Ishikawa (cell line): ENCODE results near the gene MADD.

Source experiments
- CEBPB ChIP-seq: IDR thresholded peaks from 2 replicates; pipeline ENCODE4 v1.6.1; 2012
- CREB1 ChIP-seq: IDR thresholded peaks from 2 replicates; pipeline ENCODE4 v1.6.1; 2012; ENCODE audit warnings: low read depth
- EGR1 ChIP-seq: IDR thresholded peaks from 2 replicates; pipeline ENCODE4 v1.6.1; 2012
- EP300 ChIP-seq: IDR thresholded peaks from 2 replicates; pipeline ENCODE4 v1.6.1; 2012; ENCODE audit warnings: borderline replicate concordance
- FOXM1 ChIP-seq: IDR thresholded peaks from 2 replicates; pipeline ENCODE4 v1.6.1; 2012; ENCODE audit warnings: low read depth, borderline replicate concordance
- MAX ChIP-seq: IDR thresholded peaks from 2 replicates; pipeline ENCODE4 v1.6.1; 2012
- NFIC ChIP-seq: IDR thresholded peaks from 2 replicates; pipeline ENCODE4 v1.6.1; 2012
- RAD21 ChIP-seq: IDR thresholded peaks from 2 replicates; pipeline ENCODE4 v1.6.1; 2012; ENCODE audit warnings: low read depth
- TAF1 ChIP-seq: IDR thresholded peaks from 2 replicates; pipeline ENCODE4 v1.6.1; 2012; ENCODE audit warnings: low read depth, mild to moderate bottlenecking
- TCF12 ChIP-seq: IDR thresholded peaks from 2 replicates; pipeline ENCODE4 v1.6.1; 2012; ENCODE audit warnings: low read depth
- TEAD4 ChIP-seq: IDR thresholded peaks from 2 replicates; pipeline ENCODE4 v1.6.1; 2012
- YY1 ChIP-seq: IDR thresholded peaks from 2 replicates; pipeline ENCODE4 v1.6.1; 2012; ENCODE audit warnings: low read depth
- ZBTB7A ChIP-seq: IDR thresholded peaks from 2 replicates; pipeline ENCODE4 v1.6.1; 2012; ENCODE audit warnings: low read depth
- TF ChIP-seq, protein P1 (sequence below): IDR thresholded peaks from 2 replicates; pipeline ENCODE4 v1.6.1; 2012
- TF ChIP-seq, protein P2 (sequence below): IDR thresholded peaks from 2 replicates; pipeline ENCODE4 v1.6.1; 2012; ENCODE audit warnings: low read depth, mild to moderate bottlenecking

Gene MADD

GRCh38 chr11:47324520-47324919 is 54.6 kb downstream of the MADD start:
- TF ChIP-seq ZBTB7A, result no peak
- no peak for TF ChIP-seq TAF1
- TF ChIP-seq RAD21, result no peak
- TF ChIP-seq, protein P1, sequence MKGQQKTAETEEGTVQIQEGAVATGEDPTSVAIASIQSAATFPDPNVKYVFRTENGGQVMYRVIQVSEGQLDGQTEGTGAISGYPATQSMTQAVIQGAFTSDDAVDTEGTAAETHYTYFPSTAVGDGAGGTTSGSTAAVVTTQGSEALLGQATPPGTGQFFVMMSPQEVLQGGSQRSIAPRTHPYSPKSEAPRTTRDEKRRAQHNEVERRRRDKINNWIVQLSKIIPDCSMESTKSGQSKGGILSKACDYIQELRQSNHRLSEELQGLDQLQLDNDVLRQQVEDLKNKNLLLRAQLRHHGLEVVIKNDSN, result no peak
- no peak for TF ChIP-seq FOXM1
- TF ChIP-seq, protein P2, sequence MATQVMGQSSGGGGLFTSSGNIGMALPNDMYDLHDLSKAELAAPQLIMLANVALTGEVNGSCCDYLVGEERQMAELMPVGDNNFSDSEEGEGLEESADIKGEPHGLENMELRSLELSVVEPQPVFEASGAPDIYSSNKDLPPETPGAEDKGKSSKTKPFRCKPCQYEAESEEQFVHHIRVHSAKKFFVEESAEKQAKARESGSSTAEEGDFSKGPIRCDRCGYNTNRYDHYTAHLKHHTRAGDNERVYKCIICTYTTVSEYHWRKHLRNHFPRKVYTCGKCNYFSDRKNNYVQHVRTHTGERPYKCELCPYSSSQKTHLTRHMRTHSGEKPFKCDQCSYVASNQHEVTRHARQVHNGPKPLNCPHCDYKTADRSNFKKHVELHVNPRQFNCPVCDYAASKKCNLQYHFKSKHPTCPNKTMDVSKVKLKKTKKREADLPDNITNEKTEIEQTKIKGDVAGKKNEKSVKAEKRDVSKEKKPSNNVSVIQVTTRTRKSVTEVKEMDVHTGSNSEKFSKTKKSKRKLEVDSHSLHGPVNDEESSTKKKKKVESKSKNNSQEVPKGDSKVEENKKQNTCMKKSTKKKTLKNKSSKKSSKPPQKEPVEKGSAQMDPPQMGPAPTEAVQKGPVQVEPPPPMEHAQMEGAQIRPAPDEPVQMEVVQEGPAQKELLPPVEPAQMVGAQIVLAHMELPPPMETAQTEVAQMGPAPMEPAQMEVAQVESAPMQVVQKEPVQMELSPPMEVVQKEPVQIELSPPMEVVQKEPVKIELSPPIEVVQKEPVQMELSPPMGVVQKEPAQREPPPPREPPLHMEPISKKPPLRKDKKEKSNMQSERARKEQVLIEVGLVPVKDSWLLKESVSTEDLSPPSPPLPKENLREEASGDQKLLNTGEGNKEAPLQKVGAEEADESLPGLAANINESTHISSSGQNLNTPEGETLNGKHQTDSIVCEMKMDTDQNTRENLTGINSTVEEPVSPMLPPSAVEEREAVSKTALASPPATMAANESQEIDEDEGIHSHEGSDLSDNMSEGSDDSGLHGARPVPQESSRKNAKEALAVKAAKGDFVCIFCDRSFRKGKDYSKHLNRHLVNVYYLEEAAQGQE, result no peak
- no peak for TF ChIP-seq NFIC

DNA sequence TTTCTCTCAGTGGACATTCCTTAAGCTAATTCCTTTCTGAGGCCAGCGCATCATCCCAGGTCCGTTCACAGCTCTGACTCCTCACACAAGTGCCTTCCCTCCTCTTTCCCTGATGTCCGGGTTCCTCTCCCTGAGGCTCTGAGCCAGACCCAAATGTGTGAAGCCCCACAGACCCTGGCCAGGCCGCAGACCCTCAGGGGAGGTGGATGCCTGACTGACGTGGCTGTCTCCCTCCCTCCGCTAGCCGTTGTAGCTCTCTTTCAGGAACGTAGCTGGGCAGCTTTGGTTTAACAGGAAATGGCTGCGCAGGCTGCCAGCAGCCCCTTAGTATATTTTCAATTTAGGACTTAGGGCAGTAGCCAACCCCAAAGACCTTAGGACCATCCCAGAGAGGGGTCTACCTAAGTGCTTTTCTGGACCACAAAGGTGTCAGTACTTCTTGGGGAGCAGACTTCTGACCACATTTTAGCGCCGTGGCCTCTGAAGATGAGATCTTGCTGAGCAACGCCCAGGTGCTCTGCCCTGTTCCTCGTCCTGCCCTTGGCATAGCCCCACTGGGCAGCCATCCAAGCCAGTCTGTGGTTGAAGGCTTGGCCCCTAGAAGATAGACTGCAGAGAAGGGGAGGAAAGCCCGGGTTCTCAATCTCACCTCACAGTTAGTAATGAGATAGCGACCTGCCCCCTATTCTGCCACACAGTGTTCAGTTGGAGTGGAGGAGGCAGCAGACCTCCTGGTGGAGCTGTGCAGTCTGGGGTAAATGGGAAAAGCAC is 55.5 kb downstream of the MADD start:
- TF ChIP-seq NFIC (no peak), YY1 (no peak), MAX (no peak), EP300 (no peak), FOXM1 (no peak), RAD21 (no peak), TCF12 (no peak), ZBTB7A (no peak), TEAD4 (no peak), CEBPB (no peak), EGR1 (no peak)
- TF ChIP-seq, protein P1, result no peak

DNA sequence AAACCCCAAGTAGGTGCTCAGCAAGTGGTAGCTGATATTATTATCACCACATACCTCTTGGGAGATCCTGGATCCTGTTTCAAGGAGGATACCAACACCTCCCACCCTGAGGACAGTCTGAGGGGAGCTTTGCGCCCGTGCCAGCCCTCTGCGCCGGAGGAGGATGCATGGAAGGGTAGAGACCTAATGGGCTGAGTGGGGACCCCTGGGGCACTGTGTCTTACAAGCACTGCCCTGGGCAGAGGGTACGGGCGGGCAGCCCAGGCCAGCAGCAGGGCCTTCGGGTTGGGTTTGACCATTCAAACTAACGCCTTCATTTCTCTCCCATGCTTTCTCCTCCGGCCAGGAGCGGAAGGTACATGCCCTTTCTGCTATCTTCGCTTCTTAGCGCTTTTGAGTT is 56.3 kb downstream of the MADD start:
- TF ChIP-seq CEBPB (no peak), TCF12 (no peak), EP300 (no peak), TEAD4 (no peak), MAX (no peak), TAF1 (no peak), EGR1 (no peak), ZBTB7A (no peak)
- TF ChIP-seq, protein P1, result no peak

- TF ChIP-seq, protein P1, result no peak
- TF ChIP-seq FOXM1, result no peak
- TF ChIP-seq CEBPB, result no peak
- TF ChIP-seq, protein P2, result no peak
- no peak for TF ChIP-seq MAX
- TF ChIP-seq NFIC, result no peak
- no peak for TF ChIP-seq EGR1
- no peak for TF ChIP-seq TEAD4
- TF ChIP-seq CREB1, result no peak
- TF ChIP-seq YY1, result no peak
- TF ChIP-seq ZBTB7A, result no peak
- TF ChIP-seq TCF12, result no peak
Measured at GRCh38 chr11:47327025-47327424, 57.1 kb downstream of the MADD start.

- TF ChIP-seq NFIC (no peak), MAX (no peak), YY1 (no peak), ZBTB7A (no peak), RAD21 (no peak), TAF1 (no peak), FOXM1 (no peak), TCF12 (no peak), TEAD4 (no peak), CREB1 (no peak), CEBPB (no peak), EP300 (no peak), EGR1 (no peak)
- TF ChIP-seq, protein P1, result no peak
- TF ChIP-seq, protein P2, result no peak
Measured at GRCh38 chr11:47327949-47328348, 58.0 kb downstream of the MADD start.
